Activated CD8-positive, alpha-beta memory T cell treated with anti-CD3 and anti-CD28 coated beads, Interleukin-2, amount 50 U/mL, for 1 hour (primary cell): ENCODE data around the gene FMNL3.
A peak's percentile ranks its signal among the peaks of the same experiment; 100 is the strongest.

Experiments used
- DNase-seq: peaks from one replicate; pipeline ENCODE4 v3.0.0-alpha.2; 2020; ENCODE audit errors: extremely low read depth

FMNL3 gene

DNA sequence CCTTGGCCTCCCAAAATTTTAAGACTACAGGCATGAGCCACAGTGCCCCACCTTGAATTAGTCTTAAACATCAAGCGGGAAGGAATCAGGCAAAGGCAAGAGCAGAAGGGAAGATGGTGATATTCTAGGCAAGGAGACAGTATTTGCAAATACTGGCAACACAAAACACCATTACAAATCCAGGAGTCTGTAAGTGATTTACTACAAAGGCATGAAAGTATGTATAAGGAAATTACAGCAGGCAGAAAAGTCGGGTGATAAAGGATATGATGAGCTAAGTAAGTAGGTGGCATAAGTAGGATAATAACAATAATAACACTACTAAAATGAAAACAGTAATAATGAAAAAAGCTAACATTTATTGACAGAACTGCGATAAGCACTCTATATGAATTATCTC lies 28.5 kb downstream of the FMNL3 start:
- DNase-seq = no peak

DNA sequence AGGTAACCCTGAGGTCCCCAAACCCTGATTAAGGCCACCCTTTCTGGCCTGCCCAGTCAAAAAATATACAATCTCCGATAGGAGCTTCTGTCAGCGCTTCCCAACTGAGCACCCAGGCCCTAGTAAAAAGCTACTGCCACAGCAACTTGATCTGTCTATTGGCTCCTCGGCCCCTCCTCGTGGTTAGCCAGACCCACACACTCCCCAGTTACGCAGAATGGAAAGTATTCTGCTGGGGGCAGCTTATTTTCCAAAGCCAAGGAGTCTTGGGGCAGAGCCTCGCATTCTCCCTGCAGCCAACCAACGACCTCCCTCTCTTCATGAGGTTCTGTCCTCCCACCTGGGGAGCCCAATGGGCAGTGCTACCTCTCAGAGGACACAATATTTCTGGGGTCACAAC lies 32.1 kb downstream of the FMNL3 start:
- no peak for DNase-seq

DNA sequence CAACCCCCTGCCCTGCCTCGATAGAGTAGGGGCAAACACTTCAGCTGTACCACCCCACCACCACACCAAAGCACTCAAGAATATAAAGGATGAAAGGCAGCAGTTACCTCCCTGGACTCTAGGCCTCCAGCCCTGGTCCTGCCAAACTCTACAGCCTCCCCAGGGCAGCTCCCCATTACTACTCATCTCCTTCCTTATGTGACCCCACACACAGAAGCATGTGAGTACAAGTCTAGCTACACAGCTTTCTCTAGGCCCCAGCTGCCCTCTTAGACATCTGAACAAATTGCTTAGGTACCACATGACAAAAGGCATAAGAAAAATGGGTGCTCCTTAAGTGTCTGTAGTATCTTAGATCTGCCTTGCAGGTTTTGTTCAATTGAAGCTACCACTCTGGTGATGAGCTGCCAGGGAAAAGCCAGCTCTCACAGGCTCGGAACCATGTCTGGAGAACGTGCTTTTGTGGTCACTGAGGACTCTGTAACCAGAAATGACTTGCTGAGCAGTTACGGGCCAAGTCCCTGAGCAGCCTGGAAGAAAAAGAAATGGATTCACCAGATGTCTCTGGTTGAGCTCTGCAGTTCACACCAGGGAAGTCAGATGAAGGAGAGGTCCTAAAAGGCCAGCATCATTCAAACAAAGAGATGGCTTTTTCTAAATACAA lies 32.8 kb downstream of the FMNL3 start:
- DNase-seq = no peak

DNA sequence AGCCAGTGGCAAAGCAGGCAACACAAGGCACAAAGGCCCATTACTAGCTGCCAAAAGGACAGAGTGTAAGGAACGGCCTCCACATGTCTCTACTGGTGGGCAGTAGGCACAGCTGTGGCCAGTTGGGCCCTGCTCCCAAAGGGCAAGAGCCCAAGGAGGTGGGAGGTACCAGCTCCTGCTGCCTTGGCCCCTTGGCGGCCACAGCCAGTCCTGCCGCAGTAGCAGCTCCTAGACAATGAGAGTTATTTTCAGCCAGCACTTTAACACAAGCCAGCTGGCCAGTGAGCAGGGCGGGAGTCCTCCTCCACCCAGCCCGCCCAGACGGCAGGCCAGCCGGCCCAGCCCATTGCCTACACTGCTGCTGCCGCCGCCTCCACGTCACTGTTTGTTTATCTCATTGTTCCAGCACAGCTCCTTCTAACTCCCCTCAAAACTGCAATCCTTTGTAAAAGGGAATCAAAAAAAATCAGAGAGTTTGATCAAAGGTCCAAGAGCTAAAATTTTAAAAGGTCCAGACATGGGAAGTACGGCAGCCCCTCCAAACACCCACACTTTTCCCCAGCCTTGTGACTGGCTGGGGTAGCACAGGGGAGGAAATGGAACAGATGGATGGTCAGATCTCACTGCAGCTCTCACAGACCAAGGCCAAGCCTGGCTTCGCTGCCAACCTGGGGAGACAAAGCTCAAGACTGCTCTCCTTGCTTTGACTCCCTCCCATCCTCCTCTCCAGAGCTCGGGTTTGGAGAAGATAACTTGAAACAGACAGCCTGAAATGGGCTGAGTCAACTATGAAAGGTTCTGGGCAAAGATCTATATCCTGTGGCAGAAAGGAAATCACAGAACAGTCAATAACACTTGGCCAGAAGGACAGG lies 33.5 kb downstream of the FMNL3 start:
- no peak for DNase-seq

DNA sequence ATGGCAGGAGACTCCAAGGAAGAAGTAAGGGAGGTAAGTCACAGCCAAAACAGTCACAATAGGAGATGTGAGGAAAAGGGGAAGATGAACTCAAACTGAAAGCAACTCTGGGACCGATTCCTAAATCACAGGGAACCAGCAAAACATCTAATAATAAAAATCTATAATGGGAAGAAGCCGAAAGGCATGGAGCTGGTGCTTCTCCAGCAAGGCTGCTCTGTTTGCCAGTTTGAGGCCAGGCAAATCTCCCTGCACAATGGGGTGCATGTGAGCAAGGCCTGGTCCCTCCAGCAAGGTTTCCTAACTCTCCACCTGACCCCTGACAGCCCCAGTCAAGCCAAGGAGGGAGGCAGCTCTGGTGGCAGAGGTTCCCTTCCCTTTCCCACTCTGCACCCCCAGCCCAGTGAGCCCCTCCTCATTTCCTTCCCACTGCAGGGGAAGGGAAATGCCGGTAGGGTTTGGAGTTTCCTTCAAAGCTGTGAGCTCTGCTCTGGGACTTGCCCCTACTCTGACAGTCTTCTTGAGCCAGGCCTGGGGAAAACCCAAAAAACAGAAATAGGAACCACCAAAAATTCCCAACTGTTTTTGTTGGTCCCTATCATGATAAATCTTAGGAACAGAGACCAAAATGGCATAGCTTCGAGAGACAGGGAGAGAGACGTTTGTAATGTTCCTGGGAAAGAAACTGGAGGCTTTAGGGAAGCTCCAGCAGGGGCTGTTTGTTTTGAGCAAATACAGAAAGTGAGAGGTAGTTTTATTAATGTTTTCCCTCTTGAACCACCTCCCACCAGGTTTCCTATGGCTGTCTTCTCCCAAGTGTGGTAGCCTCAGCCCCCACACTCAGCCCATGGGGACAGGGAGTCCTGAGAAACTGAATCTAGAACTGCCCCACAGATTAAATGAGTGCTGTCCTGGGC lies 34.6 kb downstream of the FMNL3 start:
- no peak for DNase-seq

DNA sequence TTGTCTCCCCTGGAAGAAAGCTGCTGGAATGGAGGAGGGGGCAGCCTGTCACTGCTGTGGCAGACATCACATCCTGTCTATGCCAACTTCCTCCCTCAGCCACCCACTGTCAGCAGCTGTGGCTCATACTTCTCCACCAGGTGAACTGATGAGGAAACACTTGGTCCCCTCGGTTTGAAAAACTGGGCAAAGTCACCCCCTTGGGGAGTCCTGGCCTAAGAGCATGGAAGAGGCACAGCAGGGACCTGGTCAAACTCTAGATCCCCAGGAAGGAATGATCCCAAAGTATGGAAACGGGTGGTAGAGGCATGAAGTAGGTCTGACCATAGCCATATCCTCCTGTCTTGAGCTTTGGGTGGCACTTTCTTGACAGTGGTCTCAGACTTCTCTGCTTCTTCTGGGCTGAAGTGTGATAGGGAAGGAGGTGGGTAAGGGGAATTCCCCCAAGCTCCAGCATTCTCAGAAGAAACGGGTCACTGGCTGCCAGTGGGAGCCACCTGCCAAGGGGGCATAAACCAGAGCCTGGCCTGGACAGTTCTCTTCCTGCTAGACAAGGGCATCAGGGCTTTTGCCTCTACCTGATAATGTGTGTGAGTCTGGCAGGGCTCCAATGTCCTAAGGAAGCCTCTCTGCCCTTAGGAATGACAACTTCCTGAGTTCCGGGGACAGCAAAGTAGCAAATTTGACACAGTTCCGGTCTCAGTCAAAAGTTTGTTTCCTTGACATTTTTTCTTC lies 36.0 kb downstream of the FMNL3 start:
- DNase-seq = peak; percentile 50

DNA sequence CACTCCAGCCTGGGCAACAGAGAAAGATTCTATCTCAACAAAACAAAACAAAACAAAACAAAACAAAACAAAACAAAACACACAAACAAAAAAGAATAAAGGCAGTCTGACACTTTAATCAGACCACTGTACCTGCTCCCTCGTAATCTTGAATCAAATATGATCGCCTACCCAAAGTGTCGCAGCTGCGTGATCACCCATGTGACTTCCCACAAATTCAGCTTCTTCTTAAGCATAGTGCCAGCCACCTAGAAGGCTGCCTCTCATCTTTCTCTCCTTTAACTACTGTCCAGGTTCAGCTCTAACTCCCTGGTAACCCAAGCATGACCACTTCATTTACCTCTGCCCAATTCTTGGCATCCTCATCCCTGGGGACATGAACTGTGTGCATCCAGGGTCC lies 37.4 kb downstream of the FMNL3 start:
- DNase-seq = no peak

DNA sequence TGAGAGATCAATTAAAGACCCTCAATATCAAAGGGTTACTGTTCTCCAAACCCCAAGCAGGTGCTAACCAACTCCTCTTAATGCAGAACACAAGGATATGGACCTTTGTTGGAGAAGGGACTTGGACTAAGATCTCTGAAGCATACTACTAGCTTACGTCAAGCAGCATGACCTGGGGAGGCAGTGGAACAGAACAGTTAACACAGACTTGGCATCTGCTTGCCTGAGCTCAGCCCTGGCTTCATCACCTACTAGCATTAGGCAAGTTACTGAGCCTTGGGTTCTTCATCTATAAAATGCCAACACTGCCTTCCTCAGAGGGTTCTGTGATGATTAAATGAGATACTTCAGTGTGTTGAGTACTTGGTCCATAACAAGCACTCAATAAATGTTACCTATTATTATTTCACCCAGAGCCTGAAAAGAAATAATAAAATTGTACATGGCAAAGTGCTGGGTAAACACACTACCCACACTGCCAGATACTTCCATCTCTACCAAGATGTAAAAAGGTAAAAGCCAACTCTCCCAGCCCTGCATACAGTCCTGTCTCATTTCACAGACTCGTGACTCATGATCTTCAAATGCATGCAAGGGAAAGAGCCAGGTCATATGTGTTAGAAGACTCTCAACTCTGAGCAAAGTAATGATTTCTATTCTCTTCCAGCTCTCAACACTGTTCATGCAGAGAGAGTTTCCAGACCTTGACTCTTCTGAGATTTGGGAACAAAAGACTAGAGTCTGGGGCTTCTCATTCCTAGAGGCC lies 39.7 kb downstream of the FMNL3 start:
- DNase-seq = no peak

DNA sequence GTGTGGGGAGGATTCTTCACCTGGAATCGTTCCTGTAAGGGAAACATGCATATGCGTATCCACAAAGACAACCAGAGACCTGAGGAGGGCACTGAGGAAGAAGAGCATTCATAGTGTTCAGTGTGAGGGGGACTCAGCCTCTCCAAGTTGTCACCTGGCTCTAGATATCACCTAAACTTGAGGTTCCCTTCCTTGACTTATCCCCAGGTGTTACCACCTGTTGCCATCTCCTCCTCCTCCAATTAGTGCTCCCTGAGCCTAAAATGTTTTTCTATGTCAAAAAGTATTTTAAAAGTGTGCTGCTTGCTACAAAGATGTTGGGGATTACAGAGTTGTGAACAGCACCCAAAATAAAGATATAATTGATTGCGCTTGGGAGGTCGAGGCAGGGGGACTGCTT lies 41.0 kb downstream of the FMNL3 start:
- DNase-seq = no peak

DNA sequence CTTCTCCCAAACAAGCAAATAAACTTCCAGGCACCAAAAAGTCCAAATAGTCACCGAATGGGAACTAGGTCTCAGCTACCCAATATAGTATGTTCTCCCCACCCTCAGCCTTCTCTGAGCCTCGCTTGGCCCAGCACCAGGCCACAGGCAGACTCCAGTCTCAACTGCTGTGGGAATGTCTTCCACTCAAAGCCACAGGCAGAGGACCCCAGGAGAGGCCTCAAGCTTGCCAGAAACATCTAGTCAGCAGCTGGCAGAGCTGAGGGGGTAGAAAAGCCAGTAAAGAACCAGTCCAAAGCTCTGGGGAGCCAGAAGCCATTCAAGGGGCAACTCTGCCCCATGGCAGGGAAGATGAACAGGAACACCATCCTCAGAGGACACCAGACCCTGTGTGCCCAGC lies 41.8 kb downstream of the FMNL3 start:
- no peak for DNase-seq

DNA sequence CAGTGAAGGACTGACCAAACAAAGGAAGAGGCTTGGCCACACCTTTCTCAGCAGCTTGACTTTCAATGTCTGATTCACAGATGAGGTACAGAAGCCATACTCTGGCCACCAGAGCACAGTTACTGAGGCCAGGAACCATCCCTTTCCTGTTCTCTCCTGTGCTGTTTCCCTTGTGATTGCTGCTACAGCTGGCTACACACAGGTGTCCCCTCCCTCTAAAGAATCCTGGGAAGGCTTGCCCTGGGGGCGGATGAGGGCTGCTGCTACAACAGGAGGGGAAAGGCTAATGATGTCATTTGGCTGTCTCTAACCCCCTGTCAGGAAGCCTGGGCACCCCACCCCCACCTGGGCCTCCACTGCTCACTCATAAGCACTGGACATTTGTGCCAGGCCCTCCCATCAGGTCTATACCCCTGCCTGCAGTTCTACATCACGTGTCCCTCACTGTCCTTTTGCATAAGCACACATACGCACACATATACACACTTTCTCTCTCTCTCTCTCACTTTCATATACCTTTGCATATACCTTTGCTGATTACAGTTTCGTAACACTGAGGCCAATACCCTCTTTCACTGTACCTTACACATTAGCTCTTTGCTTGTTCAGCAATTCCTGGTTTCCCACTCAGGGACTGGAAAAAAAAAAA lies 42.5 kb downstream of the FMNL3 start:
- DNase-seq = no peak

DNA sequence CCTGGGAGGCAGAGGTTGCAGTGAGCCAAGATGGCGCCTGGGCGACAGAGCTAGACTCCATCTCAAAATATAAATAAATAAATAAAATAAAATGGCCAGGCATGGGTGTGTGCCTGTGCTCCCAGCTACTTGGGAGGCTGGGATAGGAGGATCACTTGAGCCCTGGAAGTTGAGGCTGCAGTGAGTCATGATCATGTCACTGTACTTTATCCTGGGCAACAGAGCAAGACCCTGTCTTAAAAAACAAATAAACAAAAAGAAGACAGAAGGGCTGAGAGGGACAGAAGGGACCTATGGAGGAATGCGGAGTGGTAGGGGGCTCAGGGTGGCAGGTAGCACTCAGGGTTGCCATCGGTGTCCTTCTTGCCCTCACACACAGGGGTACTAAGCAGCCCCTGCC lies 43.0 kb downstream of the FMNL3 start:
- no peak for DNase-seq

DNA sequence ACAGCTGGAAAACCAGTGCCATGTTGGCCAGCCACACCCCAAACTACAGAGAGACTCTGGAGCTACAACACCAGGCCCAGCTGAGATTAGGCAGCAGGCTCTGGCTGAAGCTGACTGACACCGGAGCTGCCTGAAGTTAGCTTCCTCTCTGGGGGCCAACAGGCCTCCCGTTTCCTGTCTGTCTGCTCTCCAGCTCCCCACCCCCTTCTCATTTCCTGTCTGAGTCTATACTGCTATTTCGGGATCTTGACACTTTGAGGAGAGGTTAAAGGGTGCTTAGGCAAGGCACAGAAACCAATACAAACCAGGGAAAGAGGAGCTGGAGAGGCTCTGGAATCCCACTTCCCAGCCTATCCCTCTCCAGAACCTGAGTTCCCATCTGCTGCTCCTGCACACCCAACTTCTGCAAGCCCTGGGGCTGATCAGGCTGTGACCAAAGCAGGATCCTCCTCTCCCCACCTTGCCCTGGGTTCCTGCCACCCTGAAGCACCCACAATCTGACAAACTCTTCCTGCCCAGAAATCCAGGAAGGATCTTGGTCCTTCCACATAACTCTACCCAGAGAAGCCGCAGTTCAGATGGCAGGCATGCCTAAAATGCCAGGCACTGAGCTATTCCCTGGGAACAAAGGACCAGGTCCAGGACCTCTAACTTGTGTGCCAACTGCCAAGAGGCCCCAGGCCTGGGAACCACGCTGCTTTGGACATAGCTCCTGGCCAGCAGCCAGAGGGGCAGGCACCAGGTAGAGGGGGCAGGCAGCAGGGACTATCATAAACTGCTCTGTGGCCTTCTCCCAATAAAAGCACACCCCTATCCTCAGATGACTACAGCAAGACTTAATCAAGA lies 44.0 kb downstream of the FMNL3 start:
- DNase-seq = peak; percentile 63

DNA sequence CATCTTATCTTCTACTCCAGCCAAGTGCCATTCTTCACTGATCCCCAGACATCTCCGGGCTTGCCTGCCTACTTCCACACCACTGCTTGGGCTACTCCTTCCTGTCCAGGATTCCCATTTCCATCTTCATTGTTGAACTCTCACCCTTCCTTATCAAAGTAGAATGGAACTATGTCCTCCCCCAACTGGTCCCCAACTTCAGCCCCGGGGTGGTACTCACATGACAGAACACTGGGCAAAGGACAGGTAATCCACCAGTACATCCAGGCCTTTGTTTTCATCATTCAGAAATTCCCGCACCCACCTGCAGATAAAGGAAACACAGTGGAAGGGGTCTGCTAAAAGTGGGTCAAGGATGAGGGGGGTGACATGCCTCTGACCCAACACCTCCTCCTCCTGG lies 45.5 kb downstream of the FMNL3 start:
- DNase-seq = no peak

DNA sequence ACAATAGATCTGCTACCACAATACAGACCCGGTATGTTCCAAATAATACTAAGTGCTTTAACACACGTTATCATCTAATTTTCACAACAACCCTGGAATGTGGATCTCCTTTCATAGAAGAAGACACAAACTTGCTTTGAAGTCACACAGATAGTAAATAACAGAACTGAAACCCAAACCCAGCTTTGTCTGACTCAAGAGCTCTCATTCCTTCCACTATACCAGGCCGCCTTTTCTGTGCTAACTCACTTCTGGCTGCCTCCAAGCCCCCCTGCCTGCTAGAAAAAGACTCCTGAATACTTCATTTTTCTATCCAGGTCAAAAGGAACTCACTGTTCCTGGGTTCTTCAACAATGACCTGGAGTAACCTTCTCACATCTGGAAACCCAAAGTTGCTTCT lies 46.0 kb downstream of the FMNL3 start:
- DNase-seq = no peak

DNA sequence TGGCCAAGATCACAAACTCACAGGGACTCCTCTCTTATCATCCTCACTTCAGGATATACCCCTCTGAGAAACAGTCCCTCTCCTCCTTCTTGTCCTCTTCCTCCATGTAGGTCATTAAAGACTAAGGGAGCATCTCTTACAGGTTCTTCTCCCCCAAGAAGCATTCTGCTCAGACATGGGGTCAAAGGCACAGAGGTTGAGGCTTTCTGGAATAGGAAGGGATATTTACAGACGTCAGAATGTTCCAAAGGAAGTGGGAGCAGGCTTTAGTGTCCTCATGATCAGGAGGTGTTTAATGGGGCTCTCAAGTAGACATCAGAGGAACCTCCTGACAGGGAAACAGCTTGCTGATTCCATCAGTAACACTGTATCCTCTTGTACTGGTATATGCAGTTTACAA lies 47.5 kb downstream of the FMNL3 start:
- DNase-seq = no peak

DNA sequence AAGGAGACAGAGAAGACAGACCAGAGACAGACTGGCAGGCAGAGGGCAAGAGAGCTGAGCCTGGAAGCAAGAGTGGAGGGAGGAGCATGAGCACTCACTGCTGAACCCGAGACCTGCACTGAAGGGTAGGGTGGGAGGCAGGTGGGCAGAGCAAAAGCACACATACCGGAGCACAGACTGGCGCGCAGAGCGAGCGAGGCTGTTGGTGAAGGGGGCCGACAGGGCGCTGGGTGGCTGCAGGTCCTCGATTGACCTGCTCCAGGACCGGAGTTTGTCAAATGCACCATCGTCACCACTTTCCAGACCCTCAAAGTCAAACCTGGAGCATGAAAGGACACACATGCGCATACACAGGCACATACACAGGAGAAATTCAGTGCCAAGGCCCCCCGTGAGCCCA lies 48.9 kb downstream of the FMNL3 start:
- DNase-seq = no peak

DNA sequence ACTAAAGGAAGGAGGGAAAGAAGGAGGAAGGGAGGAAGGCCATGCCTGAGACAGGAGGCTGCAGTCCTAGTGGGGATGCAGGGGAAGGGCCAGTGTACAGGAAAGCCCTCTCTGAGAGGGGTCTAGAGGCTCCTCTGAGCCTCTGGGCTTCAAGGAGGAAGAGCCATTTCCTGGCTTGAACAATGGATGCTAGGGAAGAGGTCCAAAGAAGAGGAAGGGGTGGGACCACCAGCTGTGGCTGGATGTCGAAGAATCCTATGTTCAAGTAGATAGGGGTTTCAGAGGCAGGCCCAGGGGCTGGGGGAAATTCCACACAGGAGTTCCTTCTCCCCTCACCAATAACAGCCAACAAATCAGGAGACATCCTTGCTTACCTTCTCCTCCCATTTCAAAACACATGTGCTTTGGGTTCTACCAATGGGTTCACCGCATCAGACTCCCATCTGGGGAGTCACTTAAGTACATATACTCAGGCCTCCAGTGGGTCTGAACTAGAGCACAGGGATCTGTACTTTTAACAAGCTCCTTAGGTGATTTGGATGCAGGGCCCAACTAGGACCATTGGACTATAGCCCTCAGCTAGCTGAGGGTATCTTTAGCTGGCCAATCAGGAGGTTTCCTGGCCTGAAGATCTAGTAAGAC lies 51.5 kb downstream of the FMNL3 start:
- DNase-seq = no peak

DNA sequence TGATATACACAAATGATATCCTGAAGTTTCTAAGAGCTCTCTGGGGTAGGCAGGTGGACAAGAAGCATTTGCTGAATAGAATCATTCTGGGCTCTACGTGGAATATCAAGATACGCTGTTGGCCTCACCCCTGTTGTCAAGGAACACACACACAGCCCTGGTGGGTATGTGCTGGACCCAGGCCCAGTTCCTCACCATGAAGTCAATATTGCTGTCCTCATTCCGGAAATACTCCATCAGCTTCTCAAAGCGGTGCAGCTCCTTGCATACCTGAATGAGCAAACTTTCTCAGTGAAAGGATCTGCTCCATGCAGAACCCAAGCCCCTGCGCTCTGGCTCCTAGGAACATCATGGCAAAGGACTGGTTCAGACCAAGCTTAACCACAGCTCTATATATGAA lies 52.5 kb downstream of the FMNL3 start:
- DNase-seq = no peak
